Caki2 (cell line): ENCODE measurements around the gene FAM171A1. TPM values are rescaled to one million over a fixed set of nuclear protein-coding genes. Genes with fewer than 3 reads are reported as not detected.
"Not testable (repeated sequence)": the region's sequence is repeated elsewhere in the genome, so short reads cannot be mapped to it uniquely, and the experiment has no call there.

Experiments used
- DNase-seq: peaks from one replicate; pipeline ENCODE4 v3.0.0-alpha.2; 2015; ENCODE audit warnings: low read depth
- in situ Hi-C: cut with HindIII; loops from 2 replicates; pipeline ENCODE4 v1.10.0; 2016; ENCODE audit warnings: low sequenced_read_pairs, low pct_unique_long_range_greater_than_20kb, mixed read lengths
- total RNA-seq: library from RNA; depleted of rRNA; stranded (reverse); fragments of >200 nt; shearing (Covaris generic); gene quantifications from 2 replicates; pipeline ENCODE4 v1.2.3, GENCODE V29; 2014; ENCODE audit warnings: low replicate concordance

Gene FAM171A1
- total RNA-seq, 1 experiment from 2014 or later: 13.2 TPM

DNA sequence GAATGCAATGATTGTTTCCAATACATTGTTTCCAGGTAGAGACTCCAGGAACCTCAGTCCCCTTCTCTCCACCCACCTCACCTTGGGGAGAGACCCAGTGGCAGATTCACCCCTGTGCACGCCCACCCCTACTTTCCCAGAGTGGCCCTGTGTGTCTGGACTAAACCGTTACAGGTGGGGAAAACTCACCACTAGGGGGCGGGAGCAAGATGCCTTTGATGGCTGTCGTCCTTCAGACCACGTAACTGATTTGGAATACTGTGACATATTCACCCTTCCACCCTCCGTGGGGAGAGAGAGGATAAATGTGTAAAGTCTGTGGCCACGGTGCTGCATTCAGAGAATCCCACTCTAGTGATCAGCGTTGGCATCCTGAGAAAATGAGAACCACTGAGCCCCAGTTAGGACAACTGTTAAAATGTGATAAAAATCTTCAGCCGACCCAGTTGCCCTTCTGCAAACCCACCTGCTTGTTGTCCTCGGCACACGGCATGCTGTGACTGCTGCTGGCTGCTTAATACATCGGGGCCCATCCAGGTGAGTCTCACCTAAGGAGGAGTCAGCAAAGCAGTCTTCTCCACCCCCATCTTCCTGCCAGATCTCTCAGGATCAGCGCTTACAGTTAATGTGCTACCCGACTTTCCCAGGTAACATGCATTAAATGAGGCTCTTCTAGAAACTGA, 161.1 kb downstream of the FAM171A1 start:
- in situ Hi-C loops: no loop called here
- DNase-seq: peak; percentile 64

DNA sequence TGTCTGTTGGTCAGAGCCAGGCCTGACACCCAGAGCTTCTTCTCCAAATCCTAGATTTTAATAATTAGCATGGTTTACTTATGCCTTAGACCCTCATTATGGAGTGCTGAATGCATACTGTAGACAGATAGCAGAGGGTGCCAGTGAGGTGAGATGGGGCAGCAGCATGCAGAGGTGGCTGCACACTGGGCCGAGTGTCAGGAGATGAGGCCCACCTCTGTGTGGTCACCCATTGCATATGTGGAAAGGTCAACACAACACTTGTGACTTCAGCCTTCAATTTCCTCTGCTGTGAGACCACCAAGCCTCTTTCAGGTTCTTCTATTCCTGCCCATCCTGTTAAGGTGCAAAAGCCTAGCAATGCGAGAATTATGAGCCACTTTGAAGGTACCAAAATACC, 162.9 kb downstream of the FAM171A1 start:
- in situ Hi-C loops: no loop called here
- DNase-seq: no peak

DNA sequence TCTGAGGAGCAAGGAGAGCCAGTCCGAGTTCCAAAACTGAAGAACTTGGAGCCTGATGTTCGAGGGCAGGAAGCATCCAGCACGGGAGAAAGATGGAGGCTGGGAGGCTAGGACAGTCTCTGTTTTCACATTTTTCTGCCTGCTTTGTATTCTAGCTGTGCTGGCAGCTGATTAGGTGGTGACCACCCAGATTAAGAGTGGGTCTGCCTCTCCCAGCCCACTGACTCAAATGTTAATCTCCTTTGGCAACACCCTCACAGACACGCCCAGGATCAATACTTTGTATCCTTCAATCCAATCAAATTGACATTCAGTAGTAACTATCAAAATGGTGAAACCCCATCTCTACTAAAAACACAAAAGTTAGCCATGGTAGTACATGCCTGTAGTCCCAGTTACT, 163.7 kb downstream of the FAM171A1 start:
- in situ Hi-C loops: not testable (repeated sequence)

DNA sequence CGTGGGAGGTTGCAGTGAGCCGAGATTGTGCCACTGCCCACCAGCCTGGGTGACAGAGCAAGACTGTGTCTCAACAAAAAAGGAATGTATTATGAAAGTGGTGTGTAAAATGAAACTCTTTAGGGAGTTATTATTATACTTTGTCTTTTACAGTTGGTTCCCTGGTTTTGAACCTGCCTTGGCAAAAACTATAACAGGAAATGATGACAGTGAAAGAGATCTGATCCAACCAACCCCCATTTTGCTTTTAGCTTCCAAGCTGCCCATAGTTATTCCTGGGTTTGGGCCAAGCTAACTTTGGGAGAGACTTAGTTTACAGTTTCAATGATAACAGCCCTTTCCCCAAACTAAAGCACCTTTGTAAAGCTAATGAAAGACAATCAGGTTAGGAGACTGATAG, 168.4 kb downstream of the FAM171A1 start:
- in situ Hi-C loops: no loop called here
- no peak for DNase-seq

More for the DNA sequence above, 163.7 kb downstream of the FAM171A1 start:
- DNase-seq: not testable (repeated sequence)

DNA sequence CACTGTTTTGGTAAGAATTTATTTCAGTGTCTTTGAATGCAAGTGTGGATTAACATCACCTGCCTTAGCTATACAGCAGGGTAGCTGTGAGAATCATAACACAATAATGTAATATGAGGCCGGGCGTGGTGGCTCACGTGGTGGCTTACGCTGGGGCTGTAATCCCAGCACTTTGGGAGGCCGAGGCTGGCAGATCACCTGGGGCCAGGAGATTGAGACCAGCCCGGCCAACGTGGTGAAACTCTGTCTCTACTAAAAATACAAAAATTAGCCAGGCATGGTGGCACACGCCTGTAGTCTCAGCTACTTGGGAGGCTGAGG, 168.8 kb downstream of the FAM171A1 start:
- DNase-seq, in situ Hi-C loops: not testable (repeated sequence)

DNA sequence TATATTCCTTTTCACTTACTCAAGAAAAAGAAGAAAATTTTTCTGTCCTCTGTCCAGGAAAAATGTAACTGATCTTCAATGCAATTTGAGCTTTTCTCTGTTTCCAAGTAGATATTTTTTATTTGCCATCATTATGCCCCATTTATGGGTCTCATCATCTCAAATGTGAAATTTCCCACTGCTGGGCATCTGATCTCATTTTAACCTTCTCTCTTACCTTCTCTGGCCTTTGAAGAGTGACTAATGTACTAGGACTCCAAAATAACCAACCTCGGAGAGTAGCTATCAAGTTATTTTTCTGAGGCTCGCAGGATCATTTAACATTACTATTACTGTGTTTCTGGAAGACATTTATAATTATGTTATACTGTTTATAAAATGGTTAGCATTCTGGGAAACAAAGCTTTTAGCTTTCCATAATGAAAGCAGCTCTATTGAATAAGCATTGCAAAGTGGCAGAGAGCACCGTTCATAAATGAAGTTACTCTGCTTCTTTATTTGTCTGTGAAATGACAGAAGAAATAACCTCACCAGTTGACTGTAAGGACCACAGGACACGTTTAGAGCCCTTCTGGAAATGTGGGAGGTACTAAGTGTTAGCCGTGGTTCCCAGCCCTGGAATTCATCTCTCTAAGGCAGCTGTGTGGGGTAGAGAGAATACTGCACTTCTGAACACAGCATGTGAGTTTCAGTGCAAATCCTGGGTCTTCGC, 169.3 kb downstream of the FAM171A1 start:
- in situ Hi-C loops: no loop called here
- peak; percentile 35 for DNase-seq

DNA sequence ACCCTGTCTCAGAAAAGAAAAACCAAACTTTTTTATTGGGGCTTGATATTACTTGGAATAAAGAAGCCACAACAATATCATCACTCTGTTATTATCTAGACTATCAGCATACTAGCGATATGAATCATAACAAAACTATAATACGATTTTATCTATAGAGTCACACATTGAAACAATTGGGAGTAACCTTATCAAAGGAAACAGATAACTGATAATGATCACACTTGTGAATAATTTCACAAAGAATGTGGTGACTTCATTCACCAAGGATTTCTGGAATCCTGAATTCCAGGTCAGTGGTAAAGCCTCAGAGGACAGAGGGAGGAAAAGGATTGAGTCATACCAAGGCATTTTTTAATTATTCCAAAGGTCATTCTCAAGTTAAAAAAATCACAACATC, 170.5 kb downstream of the FAM171A1 start:
- in situ Hi-C loops: no loop called here
- DNase-seq: peak; percentile 79

DNA sequence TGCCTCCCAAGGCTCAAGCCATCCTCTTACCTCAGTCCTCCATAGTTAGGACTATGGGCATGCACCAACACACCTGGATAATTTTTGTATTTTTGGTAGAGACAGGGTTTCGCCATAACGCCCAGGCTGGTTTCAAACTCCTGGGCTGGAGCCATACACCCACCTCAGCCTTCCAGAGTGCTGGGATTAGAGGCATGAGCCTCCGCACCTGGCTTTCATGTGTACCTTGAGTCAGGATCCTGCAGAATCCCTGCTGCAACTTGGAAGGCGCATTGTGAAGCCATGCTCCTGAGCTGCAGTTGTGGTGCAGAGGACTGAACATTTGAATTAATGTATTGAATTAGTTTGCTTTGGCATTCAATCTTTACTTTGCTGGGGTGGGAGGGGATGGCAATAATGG, 173.2 kb downstream of the FAM171A1 start:
- in situ Hi-C loops: no loop called here

DNA sequence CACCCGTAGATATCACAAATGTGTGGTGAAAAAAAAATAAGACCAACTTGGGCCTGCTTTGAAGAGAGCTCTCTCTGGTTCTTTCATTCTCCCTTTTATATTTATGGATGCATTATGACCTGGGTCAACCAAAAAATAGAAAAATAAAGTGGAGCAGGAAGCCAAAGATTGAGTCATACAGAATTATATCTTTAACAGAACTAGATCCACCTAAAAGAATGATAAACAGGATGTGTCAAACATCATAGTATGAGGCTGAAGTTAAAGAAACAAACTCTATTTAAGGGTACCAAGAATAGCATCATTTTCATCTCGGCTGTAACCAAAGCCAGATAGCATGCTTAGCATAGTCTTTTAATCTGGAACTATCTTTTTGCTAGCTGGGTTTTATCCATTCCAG, 173.8 kb downstream of the FAM171A1 start:
- DNase-seq: no peak

More for the DNA sequence above, 173.2 kb downstream of the FAM171A1 start:
- DNase-seq: no peak

DNA sequence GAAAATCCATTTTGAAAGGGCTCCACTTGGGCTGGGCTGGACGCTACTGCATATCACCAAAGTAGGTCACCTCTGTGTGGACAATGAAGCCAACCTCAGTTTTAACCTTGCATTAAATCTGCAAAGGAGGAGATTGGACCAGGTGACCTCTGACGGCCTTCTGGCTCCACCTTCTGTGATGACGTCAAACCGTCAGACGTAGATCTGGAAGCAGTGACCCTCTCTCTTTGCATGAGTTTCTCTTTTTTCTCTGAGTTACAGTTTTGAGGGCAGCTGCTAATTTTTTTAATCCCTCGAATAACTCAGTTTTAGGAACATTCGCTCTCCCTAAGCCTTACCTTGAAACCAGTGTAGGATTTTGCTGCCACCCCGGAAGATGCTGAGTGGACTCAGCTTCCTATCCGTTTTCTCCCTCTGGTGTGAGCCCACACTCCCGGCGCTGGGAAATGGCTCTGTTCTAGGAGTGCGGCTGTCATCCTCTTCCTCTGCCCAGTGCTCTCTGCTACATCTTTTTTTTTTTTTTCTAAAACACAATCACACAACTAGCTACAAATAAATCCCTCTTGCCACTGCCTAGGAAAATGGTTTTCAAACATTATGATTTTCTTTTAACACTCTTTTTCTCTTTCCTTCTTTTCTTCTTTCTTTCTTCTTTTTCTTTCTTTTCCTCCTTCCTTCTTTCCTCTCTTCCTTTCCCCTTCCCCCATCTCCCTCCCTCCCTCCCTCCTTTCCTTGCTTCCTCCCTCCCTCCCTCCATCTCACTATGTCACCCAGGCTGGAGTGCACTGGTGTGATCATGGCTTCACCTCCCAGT, 174.9 kb downstream of the FAM171A1 start:
- DNase-seq: no peak
- in situ Hi-C loops: no loop called here

More for the DNA sequence above, 173.8 kb downstream of the FAM171A1 start:
- in situ Hi-C loops: no loop called here

DNA sequence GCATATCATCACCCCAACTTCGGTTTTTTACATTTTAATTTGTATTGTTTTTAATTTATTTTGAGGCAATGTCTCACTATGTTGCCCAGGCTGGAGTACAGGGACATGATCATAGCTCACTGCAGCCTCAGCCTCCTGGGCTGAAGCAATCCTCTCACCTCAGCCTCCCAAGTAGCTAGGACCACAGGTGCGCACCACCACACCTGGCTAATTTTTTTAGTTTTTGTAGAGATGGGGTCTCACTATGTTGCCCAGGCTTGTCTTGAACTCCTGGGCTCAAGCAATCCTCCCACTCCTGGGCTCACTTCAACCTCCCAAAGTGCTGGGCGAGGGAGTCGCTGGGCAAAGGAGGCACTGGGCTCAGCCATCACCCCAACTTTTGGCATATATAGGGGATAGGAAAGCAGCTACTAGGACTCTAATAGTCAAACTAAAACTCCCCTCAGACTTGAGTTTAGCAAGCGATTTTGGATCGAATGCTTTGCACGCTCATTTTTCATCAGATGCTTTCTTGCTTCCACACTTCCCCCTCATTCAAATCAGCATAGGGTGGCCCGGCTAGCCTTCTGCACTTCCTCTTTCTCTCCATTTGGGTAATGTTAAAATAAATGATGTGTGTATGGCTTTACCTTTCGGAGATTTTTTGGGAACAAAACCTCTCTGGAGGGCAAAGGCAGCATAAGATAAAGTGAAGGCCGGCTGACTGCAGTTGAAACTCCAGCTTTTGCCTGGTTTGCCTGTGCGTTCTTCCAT, 181.8 kb downstream of the FAM171A1 start:
- in situ Hi-C loops: no loop called here
- no peak for DNase-seq

DNA sequence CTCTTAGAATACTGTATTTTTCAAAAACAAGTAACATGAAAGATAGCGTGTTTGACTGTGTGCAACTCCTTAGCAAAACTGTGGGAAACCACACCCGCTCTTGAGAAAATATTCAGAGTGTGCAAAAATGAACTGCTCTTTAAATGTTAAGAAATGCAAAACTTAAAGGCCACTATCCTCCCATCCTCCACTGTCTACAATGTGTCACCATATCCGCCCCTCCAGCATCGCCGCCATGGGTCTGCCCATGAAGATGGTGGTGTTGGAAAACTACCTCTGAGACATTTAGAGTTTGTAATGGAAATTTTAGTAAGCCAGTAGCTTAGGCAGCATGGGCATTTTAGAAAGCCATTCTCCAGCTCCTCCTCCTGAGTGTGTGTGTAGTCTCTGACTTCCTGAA, 182.5 kb downstream of the FAM171A1 start:
- no peak for DNase-seq
- in situ Hi-C loops: no loop called here

DNA sequence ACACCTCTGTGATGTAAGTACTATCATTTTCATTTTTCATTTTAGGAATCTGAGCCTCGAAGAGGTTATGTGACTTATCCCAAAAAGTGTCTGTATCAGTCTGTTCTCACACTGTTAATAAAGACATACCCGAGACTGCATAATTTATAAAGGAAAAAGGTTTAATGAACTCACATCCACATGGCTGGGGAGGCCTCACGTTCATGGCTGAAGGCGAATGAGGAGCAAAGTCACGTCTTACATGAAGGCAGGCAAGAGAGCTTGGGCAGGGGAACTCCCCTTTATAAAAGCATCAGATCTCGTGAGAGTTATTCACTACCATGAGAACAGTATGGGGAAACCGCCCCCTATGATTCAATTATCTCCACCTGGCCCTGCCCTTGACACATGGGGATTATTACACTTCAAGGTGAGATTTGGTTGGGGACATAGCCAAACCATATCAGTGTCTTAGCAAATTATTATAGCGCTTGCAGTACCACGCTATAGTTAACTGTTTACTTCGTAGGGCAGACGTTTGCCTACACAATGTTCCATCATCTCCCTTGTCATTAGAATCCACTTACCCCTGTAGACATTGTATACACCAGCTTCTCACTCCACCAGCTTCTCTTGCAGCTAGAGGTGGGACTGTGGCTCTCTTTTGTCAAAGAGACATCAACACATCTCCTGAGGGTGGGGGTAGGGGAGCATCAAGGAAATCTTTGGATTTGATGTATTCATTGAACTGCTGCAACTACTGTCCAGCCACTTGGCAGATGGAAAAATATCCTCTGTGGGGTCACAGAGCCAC, 187.2 kb downstream of the FAM171A1 start:
- no peak for DNase-seq
- in situ Hi-C loops: no loop called here

DNA sequence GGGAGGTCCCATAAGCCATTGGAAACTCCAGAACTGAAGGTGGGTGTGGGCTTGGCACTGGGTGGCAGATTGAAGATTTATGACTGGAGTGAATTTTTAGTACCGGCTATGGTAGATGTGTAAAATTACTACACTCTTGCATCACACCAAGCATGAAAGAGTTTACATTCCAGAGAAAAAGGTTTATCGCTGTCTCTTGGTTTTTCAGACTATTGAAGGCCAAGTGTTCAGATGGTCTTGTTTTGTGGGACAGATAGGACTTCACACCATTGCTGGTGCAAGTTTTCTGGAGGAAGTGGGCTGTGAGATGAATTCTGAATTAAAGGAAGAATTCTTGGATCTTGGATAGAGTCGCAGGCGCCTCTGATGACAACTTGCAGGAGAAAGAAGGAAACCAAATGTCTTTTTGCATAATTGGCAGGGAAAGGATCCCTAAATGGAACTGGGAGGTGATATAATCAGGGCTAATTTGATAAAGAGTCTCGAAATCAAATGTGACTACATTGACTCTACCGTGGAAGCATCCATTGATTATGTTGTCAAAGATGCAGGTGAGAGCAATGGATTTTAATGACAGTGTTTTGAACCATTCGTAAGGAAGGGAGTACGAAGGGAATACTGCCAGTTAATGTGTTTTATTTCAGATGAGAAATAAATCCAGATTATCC, 188.4 kb downstream of the FAM171A1 start:
- in situ Hi-C loops: no loop called here
- DNase-seq: no peak

DNA sequence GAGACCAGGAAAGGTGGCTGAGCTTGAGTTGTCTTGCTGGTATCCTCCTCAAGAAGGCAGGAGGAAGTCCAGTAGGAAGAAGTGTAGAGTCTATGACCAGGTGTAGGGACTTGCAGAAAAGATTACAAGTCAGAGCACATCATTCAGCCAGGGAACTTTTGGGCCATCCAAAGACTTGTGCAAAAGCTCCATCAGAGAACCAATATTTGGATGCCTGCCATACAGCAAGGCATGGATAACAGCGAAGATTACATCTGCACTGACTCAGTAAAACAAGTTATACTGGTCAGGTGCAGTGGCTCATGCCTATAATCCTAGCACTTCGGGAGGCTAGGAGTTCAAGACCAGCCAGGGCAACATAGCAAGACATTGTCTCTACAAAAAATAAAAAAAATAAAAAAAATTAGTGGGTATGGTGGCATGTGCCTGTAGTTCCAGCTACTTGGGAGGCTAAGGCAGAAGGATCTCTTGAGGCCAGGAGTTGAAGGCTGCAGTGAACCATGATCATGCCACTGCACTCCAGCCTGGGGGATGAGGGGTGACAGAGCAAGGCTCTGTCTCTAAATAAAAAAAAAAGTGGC, 189.4 kb downstream of the FAM171A1 start:
- in situ Hi-C loops: no loop called here
- DNase-seq: no peak

DNA sequence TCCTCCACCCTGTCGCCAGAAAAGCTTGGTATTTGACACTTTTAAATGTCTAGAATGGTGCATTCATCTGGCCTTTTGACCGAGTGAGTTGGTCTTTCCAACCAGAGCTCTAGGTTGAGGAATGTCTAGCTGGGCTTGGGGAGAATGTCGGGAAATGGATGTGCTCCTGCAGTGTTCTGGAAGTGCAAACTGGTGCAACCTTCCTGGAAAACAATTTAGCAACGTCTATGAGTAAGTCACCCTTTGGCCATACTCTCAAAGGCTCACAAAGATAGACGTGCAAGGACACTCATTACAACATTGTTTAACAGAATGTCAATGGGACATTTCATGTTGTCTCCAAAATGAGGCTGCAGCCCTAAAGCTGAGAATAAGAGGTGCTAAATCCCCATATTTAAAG, 190.4 kb downstream of the FAM171A1 start:
- in situ Hi-C loops: no loop called here
- DNase-seq: no peak

DNA sequence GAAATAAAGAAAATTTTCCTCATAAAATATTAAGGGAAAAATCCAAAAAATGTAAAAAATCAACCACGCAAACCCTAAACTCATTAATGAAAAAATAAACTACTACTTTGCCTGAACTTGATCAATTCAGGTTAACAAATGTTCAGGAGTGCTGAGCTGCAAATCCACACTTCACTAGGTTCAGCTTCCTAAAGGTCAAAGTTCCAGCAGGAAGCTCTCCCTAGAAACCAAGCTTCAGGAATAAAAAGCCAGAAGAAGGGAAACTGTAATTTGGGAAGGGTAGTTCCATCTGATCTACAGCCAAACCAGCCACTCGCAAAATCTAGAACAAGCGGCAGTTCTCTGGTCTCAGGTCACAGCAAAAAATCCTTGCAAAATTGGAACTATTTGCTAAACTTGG, 194.8 kb downstream of the FAM171A1 start:
- in situ Hi-C loops: no loop called here
- DNase-seq: no peak
